Measurements from ENCODE around the gene SLC12A5.
A peak's percentile ranks its signal among the peaks of the same experiment; 100 is the strongest.

SLC12A5 gene

DNA sequence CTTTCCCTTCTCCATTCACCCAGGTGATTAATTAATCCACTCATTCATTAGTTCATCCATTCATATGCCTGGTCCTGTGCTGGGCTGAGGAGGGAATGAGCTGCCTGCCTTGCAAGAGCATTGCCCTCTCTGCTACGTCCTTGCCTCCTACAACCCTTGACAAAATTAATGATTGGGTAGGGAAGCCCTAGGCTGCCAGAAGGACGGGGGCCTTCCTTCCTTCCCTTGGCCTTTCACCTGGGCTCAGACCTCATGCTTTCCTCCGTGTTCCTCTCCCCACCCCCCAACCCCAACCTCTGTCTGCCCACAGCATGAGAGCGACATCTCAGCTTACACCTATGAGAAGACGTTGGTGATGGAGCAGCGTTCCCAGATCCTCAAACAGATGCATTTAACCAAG lies 25.6 kb downstream of the SLC12A5 start:
- Histone ChIP-seq H3K56ac (ENCODE audit: low read length) (no peak overlapping the region), H2BK120ac (ENCODE audit: low read depth, low read length) (no peak overlapping the region), H3K4me3 (ENCODE audit: low read length) (no peak overlapping the region), H3K27ac (ENCODE audit: low read depth, low read length) (no peak overlapping the region), H3K4me2 (ENCODE audit: low read length) (no peak overlapping the region), H3K4ac (ENCODE audit: low read depth, low read length) (no peak overlapping the region), H3K79me2 (ENCODE audit: control insufficient read depth, insufficient read depth, low read length) (no peaks in the 10 kb centered on the region), H3K23ac (ENCODE audit: low read length) (no peak overlapping the region), H2BK5ac (ENCODE audit: low read length) (no peak overlapping the region), H3K18ac (ENCODE audit: low read length) (no peak overlapping the region), H2BK15ac (replicated peaks; ENCODE audit: low read depth) (no peak overlapping the region), H4K5ac (ENCODE audit: low read length) (no peak overlapping the region), H3K4me1 (ENCODE audit: control insufficient read depth, low read depth, low read length) (peaks cover 2% of the 10 kb centered on the region), H3K27me3 (ENCODE audit: insufficient read depth, low read length, poor library complexity) (peaks cover 12% of the 10 kb centered on the region), H3K79me1 (ENCODE audit: low read length) (no peaks in the 10 kb centered on the region), H3K36me3 (ENCODE audit: control insufficient read depth, insufficient read depth, low read length) (no peaks in the 10 kb centered on the region), H4K8ac (ENCODE audit: low read depth, low read length) (no peak overlapping the region), H2AK5ac (ENCODE audit: low read length) (no peak overlapping the region), H3K9ac (ENCODE audit: low read length) (no peak overlapping the region)
- whole genome bisulfite sequencing (ENCODE audit: extremely low coverage, insufficient coverage, low lambda C conversion rate): no CpG with 5 or more reads among the region's 6 CpGs
- no peak for DNase-seq

DNA sequence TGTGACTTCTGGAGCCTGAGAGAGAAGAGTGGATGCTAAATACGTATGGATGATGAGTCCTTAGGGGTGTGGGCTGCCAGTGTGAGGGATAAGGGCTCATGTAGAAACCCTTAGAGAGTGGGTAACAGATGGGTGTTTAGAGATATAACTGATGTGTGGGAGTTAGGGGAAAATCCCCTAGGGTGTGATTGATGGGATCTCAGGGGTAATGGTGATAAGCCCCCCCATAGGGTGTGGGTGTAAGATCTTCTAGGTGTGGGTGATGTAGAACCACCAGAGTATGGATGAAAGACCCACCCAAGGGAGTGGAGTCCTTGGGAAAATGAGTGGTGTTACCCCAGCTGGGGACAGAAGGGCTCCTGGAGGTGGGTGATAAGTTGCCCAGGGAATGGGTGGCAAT lies 26.3 kb downstream of the SLC12A5 start:
- no peak for DNase-seq

DNA sequence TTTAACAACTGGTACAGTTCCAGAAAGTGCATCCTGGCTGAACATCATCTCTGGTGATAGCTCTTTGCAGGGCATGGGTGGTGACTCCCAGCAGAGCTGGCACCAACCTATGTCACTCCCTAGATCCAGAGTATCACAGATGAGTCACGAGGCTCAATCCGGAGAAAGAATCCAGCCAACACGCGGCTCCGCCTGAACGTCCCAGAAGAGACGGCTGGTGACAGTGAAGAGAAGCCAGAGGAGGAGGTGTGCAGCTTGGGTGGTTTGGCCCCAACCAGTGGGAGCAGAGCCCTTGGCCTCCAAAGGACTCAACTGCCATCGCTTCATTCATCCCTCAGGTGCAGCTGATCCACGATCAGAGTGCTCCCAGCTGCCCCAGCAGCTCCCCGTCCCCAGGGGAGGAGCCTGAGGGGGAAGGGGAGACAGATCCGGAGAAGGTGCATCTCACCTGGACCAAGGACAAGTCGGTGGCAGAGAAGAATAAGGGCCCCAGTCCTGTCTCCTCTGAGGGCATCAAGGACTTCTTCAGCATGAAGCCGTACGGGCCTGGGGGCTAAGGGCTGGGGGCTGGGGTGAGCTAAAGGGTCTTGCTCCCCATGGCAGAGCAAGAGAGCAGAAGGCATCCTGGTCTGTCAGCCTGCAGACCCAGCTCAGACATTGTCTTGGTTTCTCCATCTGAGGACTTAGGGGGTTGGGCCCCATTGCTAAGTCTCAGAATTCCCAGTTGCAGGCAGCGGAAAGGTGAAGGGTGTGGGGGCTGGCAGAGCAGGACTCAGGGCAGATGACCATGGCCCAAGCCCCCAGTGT lies 27.2 kb downstream of the SLC12A5 start:
- Histone ChIP-seq H3K27ac (ENCODE audit: low read depth, low read length) (no peak overlapping the region), H4K5ac (ENCODE audit: low read length) (no peak overlapping the region), H3K9ac (ENCODE audit: low read length) (no peak overlapping the region), H3K36me3 (ENCODE audit: control insufficient read depth, insufficient read depth, low read length) (peaks cover 2% of the 10 kb centered on the region), H2BK120ac (ENCODE audit: low read depth, low read length) (no peak overlapping the region), H3K4me2 (ENCODE audit: low read length) (no peak overlapping the region), H4K8ac (ENCODE audit: low read depth, low read length) (no peak overlapping the region), H3K4me3 (ENCODE audit: low read length) (no peak overlapping the region), H2BK15ac (replicated peaks; ENCODE audit: low read depth) (no peak overlapping the region), H3K79me2 (ENCODE audit: control insufficient read depth, insufficient read depth, low read length) (no peaks in the 10 kb centered on the region), H3K56ac (ENCODE audit: low read length) (no peak overlapping the region), H3K79me1 (ENCODE audit: low read length) (no peaks in the 10 kb centered on the region), H3K18ac (ENCODE audit: low read length) (no peak overlapping the region), H2BK5ac (ENCODE audit: low read length) (no peak overlapping the region), H2AK5ac (ENCODE audit: low read length) (no peak overlapping the region), H3K27me3 (ENCODE audit: insufficient read depth, low read length, poor library complexity) (peaks cover 12% of the 10 kb centered on the region), H3K4me1 (ENCODE audit: control insufficient read depth, low read depth, low read length) (peaks cover 2% of the 10 kb centered on the region), H3K4ac (ENCODE audit: low read depth, low read length) (no peak overlapping the region), H3K23ac (ENCODE audit: low read length) (no peak overlapping the region)
- no CpG with 5 or more reads among the region's 15 CpGs for WGBS (ENCODE audit: extremely low coverage, insufficient coverage, low lambda C conversion rate)
- no peak for DNase-seq

More for the DNA sequence above, 26.3 kb downstream of the SLC12A5 start:
- Histone ChIP-seq H2AK5ac (ENCODE audit: low read length) (no peak overlapping the region), H4K5ac (ENCODE audit: low read length) (no peak overlapping the region), H3K4me1 (ENCODE audit: control insufficient read depth, low read depth, low read length) (peaks cover 2% of the 10 kb centered on the region), H3K56ac (ENCODE audit: low read length) (no peak overlapping the region), H3K27me3 (ENCODE audit: insufficient read depth, low read length, poor library complexity) (peaks cover 12% of the 10 kb centered on the region), H3K36me3 (ENCODE audit: control insufficient read depth, insufficient read depth, low read length) (no peaks in the 10 kb centered on the region), H3K79me2 (ENCODE audit: control insufficient read depth, insufficient read depth, low read length) (no peaks in the 10 kb centered on the region), H2BK120ac (ENCODE audit: low read depth, low read length) (no peak overlapping the region), H3K4ac (ENCODE audit: low read depth, low read length) (no peak overlapping the region), H3K27ac (ENCODE audit: low read depth, low read length) (no peak overlapping the region), H3K79me1 (ENCODE audit: low read length) (no peaks in the 10 kb centered on the region), H2BK5ac (ENCODE audit: low read length) (no peak overlapping the region), H3K4me3 (ENCODE audit: low read length) (no peak overlapping the region), H3K23ac (ENCODE audit: low read length) (no peak overlapping the region), H3K18ac (ENCODE audit: low read length) (no peak overlapping the region), H3K4me2 (ENCODE audit: low read length) (no peak overlapping the region), H4K8ac (ENCODE audit: low read depth, low read length) (no peak overlapping the region), H3K9ac (ENCODE audit: low read length) (no peak overlapping the region), H2BK15ac (replicated peaks; ENCODE audit: low read depth) (no peak overlapping the region)
- WGBS (ENCODE audit: extremely low coverage, insufficient coverage, low lambda C conversion rate): no CpG with 5 or more reads among the region's 1 CpG

DNA sequence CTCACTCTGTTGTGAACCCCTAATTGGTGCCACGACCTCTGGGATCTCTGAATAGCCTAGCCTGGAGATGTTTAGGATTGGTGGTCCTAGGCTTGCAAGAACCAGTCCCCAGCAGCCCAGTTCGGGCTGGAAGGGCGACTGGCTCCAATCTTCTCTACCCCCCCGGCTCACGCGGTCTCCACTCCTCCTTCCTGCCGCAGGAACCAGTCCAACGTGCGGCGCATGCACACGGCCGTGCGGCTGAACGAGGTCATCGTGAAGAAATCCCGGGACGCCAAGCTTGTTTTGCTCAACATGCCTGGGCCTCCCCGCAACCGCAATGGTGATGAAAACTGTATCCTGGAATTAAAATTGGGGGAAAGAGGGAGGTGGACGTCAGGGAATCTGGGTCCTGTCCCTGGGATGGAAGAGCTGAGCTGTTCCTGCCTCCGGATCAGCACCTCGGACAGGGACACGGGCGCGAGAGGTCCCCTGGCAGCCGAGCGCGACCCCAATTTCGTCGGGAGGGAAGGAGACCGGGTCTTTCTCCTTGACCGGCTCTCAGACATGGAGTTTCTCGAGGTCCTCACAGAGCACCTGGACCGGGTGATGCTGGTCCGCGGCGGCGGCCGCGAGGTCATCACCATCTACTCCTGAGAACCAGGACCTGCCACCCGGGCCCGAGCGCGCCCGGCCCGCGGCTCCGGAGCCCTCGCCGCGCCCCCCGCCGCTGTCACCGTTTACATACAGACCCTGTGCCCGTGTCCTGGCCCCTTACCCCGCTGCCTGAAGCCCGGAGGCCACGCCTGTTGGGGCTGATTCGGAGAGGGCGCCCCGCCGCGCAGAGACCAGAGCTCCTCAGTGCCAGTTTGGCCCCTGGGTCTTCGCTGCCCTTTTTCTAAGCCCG lies 28.2 kb downstream of the SLC12A5 start:
- H3K27me3 ChIP-seq (ENCODE audit: insufficient read depth, low read length, poor library complexity): peaks cover 12% of the 10 kb centered on the region
- H3K4me2 ChIP-seq (ENCODE audit: low read length): no peak overlapping the region
- DNase-seq: peak; percentile 69
- no peak overlapping the region for H2BK15ac ChIP-seq (replicated peaks; ENCODE audit: low read depth)
- H3K4me3 ChIP-seq (ENCODE audit: low read length): no peak overlapping the region
- no peaks in the 10 kb centered on the region for H3K79me2 ChIP-seq (ENCODE audit: control insufficient read depth, insufficient read depth, low read length)
- no peak overlapping the region for H3K9ac ChIP-seq (ENCODE audit: low read length)
- no peak overlapping the region for H4K8ac ChIP-seq (ENCODE audit: low read depth, low read length)
- no peak overlapping the region for H2AK5ac ChIP-seq (ENCODE audit: low read length)
- H2BK5ac ChIP-seq (ENCODE audit: low read length): no peak overlapping the region
- peaks cover 2% of the 10 kb centered on the region for H3K4me1 ChIP-seq (ENCODE audit: control insufficient read depth, low read depth, low read length)
- H3K4ac ChIP-seq (ENCODE audit: low read depth, low read length): no peak overlapping the region
- H3K56ac ChIP-seq (ENCODE audit: low read length): no peak overlapping the region
- H2BK120ac ChIP-seq (ENCODE audit: low read depth, low read length): no peak overlapping the region
- H3K36me3 ChIP-seq (ENCODE audit: control insufficient read depth, insufficient read depth, low read length): peaks cover 6% of the 10 kb centered on the region
- no peak overlapping the region for H4K5ac ChIP-seq (ENCODE audit: low read length)
- no peak overlapping the region for H3K18ac ChIP-seq (ENCODE audit: low read length)
- H3K23ac ChIP-seq (ENCODE audit: low read length): no peak overlapping the region
- no CpG with 5 or more reads among the region's 65 CpGs for WGBS (ENCODE audit: extremely low coverage, insufficient coverage, low lambda C conversion rate)
- no peaks in the 10 kb centered on the region for H3K79me1 ChIP-seq (ENCODE audit: low read length)
- no peak overlapping the region for H3K27ac ChIP-seq (ENCODE audit: low read depth, low read length)

DNA sequence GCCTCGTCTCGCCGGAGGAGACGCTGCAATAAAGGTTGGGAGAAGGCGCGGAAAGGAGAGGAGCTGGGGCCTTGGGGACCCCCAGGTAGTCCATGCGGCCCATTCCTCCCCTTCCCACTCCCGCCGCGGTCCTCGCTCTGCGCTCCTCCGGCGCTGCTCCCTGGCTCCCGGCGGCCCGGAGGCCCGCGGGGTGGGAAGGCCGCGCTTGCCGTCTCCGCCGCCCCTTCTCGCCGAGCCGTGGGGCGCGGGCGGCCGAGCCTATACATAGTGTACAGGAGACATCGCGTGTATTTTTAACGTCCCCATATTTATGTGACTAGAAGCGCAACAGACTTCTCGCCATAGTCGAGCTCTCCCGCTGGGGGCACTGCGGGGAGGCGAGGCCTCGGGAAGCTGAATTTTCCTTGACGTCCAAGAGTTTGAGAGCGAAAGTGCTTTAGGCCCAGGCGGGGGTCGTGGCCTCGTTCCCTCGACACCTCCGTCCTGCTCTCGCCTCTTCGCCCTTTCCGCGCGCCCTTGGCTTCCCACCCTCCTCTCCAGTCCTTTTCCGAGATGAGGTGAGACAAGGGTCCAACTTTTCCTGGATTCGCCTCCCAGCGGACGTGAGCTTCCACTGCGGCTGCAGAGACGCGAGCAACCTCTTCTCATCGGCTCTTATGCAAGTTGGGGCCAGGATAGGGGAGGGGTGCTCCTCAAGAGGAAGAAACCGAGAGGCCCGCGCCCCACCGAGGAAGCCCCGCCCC lies 29.0 kb downstream of the SLC12A5 start:
- Histone ChIP-seq H4K5ac (ENCODE audit: low read length) (no peak overlapping the region), H2AK5ac (ENCODE audit: low read length) (no peak overlapping the region), H3K9ac (ENCODE audit: low read length) (no peak overlapping the region), H3K4ac (ENCODE audit: low read depth, low read length) (no peak overlapping the region), H3K36me3 (ENCODE audit: control insufficient read depth, insufficient read depth, low read length) (peaks cover 10% of the 10 kb centered on the region), H4K8ac (ENCODE audit: low read depth, low read length) (no peak overlapping the region), H3K56ac (ENCODE audit: low read length) (no peak overlapping the region), H3K4me1 (ENCODE audit: control insufficient read depth, low read depth, low read length) (peaks cover 2% of the 10 kb centered on the region), H3K79me2 (ENCODE audit: control insufficient read depth, insufficient read depth, low read length) (no peaks in the 10 kb centered on the region), H2BK120ac (ENCODE audit: low read depth, low read length) (no peak overlapping the region), H3K4me2 (ENCODE audit: low read length) (peak overlapping the region; percentile 23), H3K23ac (ENCODE audit: low read length) (no peak overlapping the region), H3K27ac (ENCODE audit: low read depth, low read length) (no peak overlapping the region), H2BK15ac (replicated peaks; ENCODE audit: low read depth) (no peak overlapping the region), H3K4me3 (ENCODE audit: low read length) (no peak overlapping the region), H2BK5ac (ENCODE audit: low read length) (no peak overlapping the region), H3K27me3 (ENCODE audit: insufficient read depth, low read length, poor library complexity) (peaks cover 12% of the 10 kb centered on the region), H3K18ac (ENCODE audit: low read length) (no peak overlapping the region), H3K79me1 (ENCODE audit: low read length) (no peaks in the 10 kb centered on the region)
- DNase-seq: peak; percentile 83
- WGBS (ENCODE audit: extremely low coverage, insufficient coverage, low lambda C conversion rate): no CpG with 5 or more reads among the region's 66 CpGs

Measured in mesendoderm (in vitro differentiated cells).